ENCODE results near the gene MACROD1.

DNA sequence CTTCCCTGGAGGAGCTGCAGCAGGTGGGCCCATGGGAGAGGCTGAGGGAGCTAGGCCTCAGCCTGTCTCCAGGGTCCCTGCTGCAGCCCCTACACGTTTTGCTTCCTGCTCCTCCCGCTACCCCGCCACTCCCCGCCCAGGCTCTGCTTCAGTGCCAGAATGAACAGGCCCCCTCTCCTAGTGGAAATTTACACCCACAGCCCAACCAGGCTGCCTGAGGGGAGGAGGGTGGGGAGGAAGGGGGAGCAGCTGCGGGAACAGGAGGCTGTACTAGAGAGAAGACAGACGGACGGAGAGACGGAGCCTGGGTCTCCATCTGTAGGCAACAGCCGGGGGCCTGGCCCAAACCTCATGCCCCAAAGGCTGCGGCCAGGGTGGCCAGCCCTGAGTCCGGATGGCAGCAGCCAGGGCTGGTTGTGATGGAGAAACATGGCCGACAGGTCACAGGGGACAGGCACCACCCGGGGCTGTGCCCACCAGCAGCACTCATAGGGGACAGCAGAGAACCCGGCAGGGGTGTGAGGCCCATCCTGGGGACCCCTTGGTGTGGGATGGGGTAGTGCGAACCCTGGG is 109.6 kb downstream of the MACROD1 start:
- TF ChIP-seq POU2F2 (IDR thresholded peaks at IDR 0.05; ENCODE audit: low read depth, low read length), result no peak
- no peak for TF ChIP-seq TAF1 (IDR thresholded peaks at IDR 0.05; ENCODE audit: low read depth, low read length)
- no peak for TF ChIP-seq POLR2AphosphoS5 (IDR thresholded peaks at IDR 0.05; ENCODE audit: low read depth, low read length)
- TF ChIP-seq POLR2A (IDR thresholded peaks at IDR 0.05; ENCODE audit: low read depth, low read length), result no peak
- no peak for TF ChIP-seq SPI1 (IDR thresholded peaks at IDR 0.05; ENCODE audit: low read depth, low read length)
